ENCODE results near the gene PHTF2. TPM values are rescaled to one million over a fixed set of nuclear protein-coding genes. Genes with fewer than 3 reads are reported as not detected.

PHTF2 gene
- total RNA-seq, 4 donors from 2014 or later = 14.2 to 26.2 (median 17.2) TPM

- Histone ChIP-seq H3K4me1 (peaks cover 24 to 36% (median 31%) of the 10 kb centered on the region in 4 donors), H3K27me3 (no peaks in the 10 kb centered on the region), H3K9me3 (no peaks in the 10 kb centered on the region), H3K4me3 (no peak overlapping the region), H3K36me3 (peaks cover 0 to 19% (median 4%) of the 10 kb centered on the region in 4 donors), H3K27ac (replicated peaks in 1 of 4) (no peak overlapping the region)
- TF ChIP-seq EP300 (IDR thresholded peaks at IDR 0.05) (no peak), POLR2AphosphoS5 (IDR thresholded peaks at IDR 0.05) (no peak), POLR2A (IDR thresholded peaks at IDR 0.05; ENCODE audit: low read depth) (no peak), CTCF (IDR thresholded peaks at IDR 0.05) (no peak)
- intact Hi-C loops (cut with DNase I) = loop anchor here (10.0 kb wide), 1 partner anchor 259 kb away; the partner anchor contains the start of gene PTPN12
- no peak for DNase-seq (ENCODE audit: extremely low spot score)
- WGBS = 90% methylated on average over 4 of the region's 4 CpGs
These were observed 4.6 kb upstream of the PHTF2 start for GRCh38 chr7:77794000-77794399.

- Histone ChIP-seq H3K4me3 (peak overlapping the region in 1 of 4 donors; percentile 93), H3K27me3 (no peaks in the 10 kb centered on the region), H3K4me1 (peaks cover 33 to 45% (median 42%) of the 10 kb centered on the region in 4 donors), H3K27ac (replicated peaks in 1 of 4) (no peak overlapping the region), H3K36me3 (peaks cover 0 to 19% (median 4%) of the 10 kb centered on the region in 4 donors), H3K9me3 (no peaks in the 10 kb centered on the region)
- no peak for DNase-seq (ENCODE audit: extremely low spot score)
- no peak for TF ChIP-seq EP300 (IDR thresholded peaks at IDR 0.05)
- TF ChIP-seq POLR2AphosphoS5 (IDR thresholded peaks at IDR 0.05) = no peak
- no peak for TF ChIP-seq CTCF (IDR thresholded peaks at IDR 0.05)
- WGBS = 95% methylated on average over 3 of the region's 3 CpGs
- intact Hi-C loops (cut with DNase I) = loop anchor here (10.0 kb wide), 1 partner anchor 261 kb away; the partner anchor contains the start of gene PTPN12
These were observed 2.5 kb upstream of the PHTF2 start for GRCh38 chr7:77796109-77796508.

- Histone ChIP-seq H3K36me3 (peaks cover 0 to 19% (median 4%) of the 10 kb centered on the region in 4 donors), H3K4me1 (peaks cover 33 to 45% (median 42%) of the 10 kb centered on the region in 4 donors), H3K27ac (replicated peaks in 1 of 4) (peak overlapping the region in 3 of 4 donors; percentile 86 to 94 (median 90)), H3K9me3 (no peaks in the 10 kb centered on the region), H3K27me3 (no peaks in the 10 kb centered on the region), H3K4me3 (peak overlapping the region; percentile 86 to 99 (median 94))
- intact Hi-C loops (cut with DNase I) = loop anchor here (10.0 kb wide), 1 partner anchor 262 kb away; the partner anchor contains the start of gene PTPN12
- no peak for DNase-seq (ENCODE audit: extremely low spot score)
- 25% methylated on average over 5 of the region's 5 CpGs for WGBS
- TF ChIP-seq CTCF (IDR thresholded peaks at IDR 0.05) (no peak), EP300 (IDR thresholded peaks at IDR 0.05) (no peak), POLR2AphosphoS5 (IDR thresholded peaks at IDR 0.05) (no peak), POLR2A (IDR thresholded peaks at IDR 0.05; ENCODE audit: low read depth) (no peak)
These were observed 1.6 kb upstream of the PHTF2 start for GRCh38 chr7:77796960-77797359.

- peak overlapping the region; percentile 86 to 94 (median 91) for H3K27ac ChIP-seq (replicated peaks in 1 of 4)
- H3K4me3 ChIP-seq = peak overlapping the region; percentile 86 to 99 (median 94)
- no peaks in the 10 kb centered on the region for H3K27me3 ChIP-seq
- 0% methylated on average over 14 of the region's 35 CpGs for WGBS
- peaks cover 37 to 48% (median 42%) of the 10 kb centered on the region in 4 donors for H3K4me1 ChIP-seq
- peaks cover 0 to 19% (median 4%) of the 10 kb centered on the region in 4 donors for H3K36me3 ChIP-seq
- TF ChIP-seq POLR2AphosphoS5 (IDR thresholded peaks at IDR 0.05) = no peak
- no peak for TF ChIP-seq CTCF (IDR thresholded peaks at IDR 0.05)
- no peak for TF ChIP-seq POLR2A (IDR thresholded peaks at IDR 0.05; ENCODE audit: low read depth)
- no peak for TF ChIP-seq EP300 (IDR thresholded peaks at IDR 0.05)
- DNase-seq (ENCODE audit: extremely low spot score) = peak; percentile 93
- H3K9me3 ChIP-seq = no peaks in the 10 kb centered on the region
- intact Hi-C loops (cut with DNase I) = loop anchor here (10.0 kb wide), 1 partner anchor 263 kb away; the partner anchor contains the start of gene PTPN12
These were observed 709 bp upstream of the PHTF2 start for GRCh38 chr7:77797734-77798393.
